Measurements from ENCODE around the gene INSR.

- TF ChIP-seq, protein P1, sequence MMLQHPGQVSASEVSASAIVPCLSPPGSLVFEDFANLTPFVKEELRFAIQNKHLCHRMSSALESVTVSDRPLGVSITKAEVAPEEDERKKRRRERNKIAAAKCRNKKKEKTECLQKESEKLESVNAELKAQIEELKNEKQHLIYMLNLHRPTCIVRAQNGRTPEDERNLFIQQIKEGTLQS (IDR thresholded peaks at IDR 0.05; ENCODE audit: insufficient read depth, low read depth, low read length): no peak
- TF ChIP-seq CTCF (IDR thresholded peaks at IDR 0.05; ENCODE audit: control extremely low read depth in 1 of 3, insufficient read depth in 1 of 3, low read depth in 1 of 3, low read length in 3 of 3): no peak
- TF ChIP-seq POLR2A (IDR thresholded peaks at IDR 0.05; ENCODE audit: control extremely low read depth in 1 of 2, low read depth in 2 of 2, low read length in 2 of 2): no peak
- no peak for TF ChIP-seq JUN (IDR thresholded peaks at IDR 0.05; ENCODE audit: low read depth, low read length)
Observed at GRCh38 chr19:7267792-7268704, 26.2 kb downstream of the INSR start.

Data from H1 (cell line).